ENCODE results near the gene PPAN.

The PPAN gene

GRCh38 chr19:10079031-10079453 lies 27.1 kb upstream of the PPAN start:
- no peaks in the 10 kb centered on the region for H3K79me2 ChIP-seq (ENCODE audit: insufficient read depth, low read depth)
- H3K4me2 ChIP-seq: no peak overlapping the region
- H3K4me1 ChIP-seq (ENCODE audit: low read depth, poor library complexity, severe bottlenecking): no peaks in the 10 kb centered on the region
- H3K36me3 ChIP-seq (ENCODE audit: insufficient read depth): no peaks in the 10 kb centered on the region
- TF ChIP-seq CTCF (conservative IDR thresholded peaks at IDR 0.05; ENCODE audit: low read depth, low read length): no peak
- H3K27me3 ChIP-seq (ENCODE audit: insufficient read depth, low read depth): peaks cover 69% of the 10 kb centered on the region
- no peak overlapping the region for H3K9ac ChIP-seq
- H2AFZ ChIP-seq (ENCODE audit: low read depth): no peak overlapping the region
- H3K27ac ChIP-seq: no peak overlapping the region
- H4K20me1 ChIP-seq (ENCODE audit: insufficient read depth): no peaks in the 10 kb centered on the region
- no peak overlapping the region for H3K4me3 ChIP-seq (IDR thresholded peaks at IDR 0.05; ENCODE audit: insufficient read depth, low read depth, low read length)

- Histone ChIP-seq H3K4me3 (IDR thresholded peaks at IDR 0.05; ENCODE audit: insufficient read depth, low read depth, low read length) (no peak overlapping the region), H3K36me3 (ENCODE audit: insufficient read depth) (no peaks in the 10 kb centered on the region), H3K27me3 (ENCODE audit: insufficient read depth, low read depth) (peaks cover 39% of the 10 kb centered on the region), H3K27ac (no peak overlapping the region), H3K79me2 (ENCODE audit: insufficient read depth, low read depth) (no peaks in the 10 kb centered on the region), H3K4me2 (no peak overlapping the region), H4K20me1 (ENCODE audit: insufficient read depth) (no peaks in the 10 kb centered on the region), H3K4me1 (ENCODE audit: low read depth, poor library complexity, severe bottlenecking) (no peaks in the 10 kb centered on the region), H3K9ac (no peak overlapping the region), H2AFZ (ENCODE audit: low read depth) (no peak overlapping the region)
- TF ChIP-seq CTCF (conservative IDR thresholded peaks at IDR 0.05; ENCODE audit: low read depth, low read length): no peak
Measured at GRCh38 chr19:10083911-10084310, 22.3 kb upstream of the PPAN start.

- no peak for TF ChIP-seq CTCF (conservative IDR thresholded peaks at IDR 0.05; ENCODE audit: low read depth, low read length)
- Histone ChIP-seq H2AFZ (ENCODE audit: low read depth) (no peak overlapping the region), H3K4me1 (ENCODE audit: low read depth, poor library complexity, severe bottlenecking) (no peaks in the 10 kb centered on the region), H3K27me3 (ENCODE audit: insufficient read depth, low read depth) (peaks cover 30% of the 10 kb centered on the region), H4K20me1 (ENCODE audit: insufficient read depth) (no peaks in the 10 kb centered on the region), H3K79me2 (ENCODE audit: insufficient read depth, low read depth) (no peaks in the 10 kb centered on the region), H3K36me3 (ENCODE audit: insufficient read depth) (no peaks in the 10 kb centered on the region), H3K4me3 (IDR thresholded peaks at IDR 0.05; ENCODE audit: insufficient read depth, low read depth, low read length) (no peak overlapping the region), H3K4me2 (no peak overlapping the region), H3K9ac (no peak overlapping the region), H3K27ac (no peak overlapping the region)
Measured at GRCh38 chr19:10084803-10085202, 21.4 kb upstream of the PPAN start.

GRCh38 chr19:10085641-10086590 lies 20.2 kb upstream of the PPAN start, which contains the start of gene SHFL:
SHFL (plus strand) TSS chr19:10086317; CDS start chr19:10086428, 111 bp downstream.
- Histone ChIP-seq H3K4me3 (IDR thresholded peaks at IDR 0.05; ENCODE audit: insufficient read depth, low read depth, low read length) (no peak within 1 kb of the TSS), H3K79me2 (ENCODE audit: insufficient read depth, low read depth) (no peaks in the 10 kb centered on the region), H3K36me3 (ENCODE audit: insufficient read depth) (no peaks in the 10 kb centered on the region), H2AFZ (ENCODE audit: low read depth) (peak within 1 kb of the TSS; percentile 87), H3K4me1 (ENCODE audit: low read depth, poor library complexity, severe bottlenecking) (no peaks in the 10 kb centered on the region), H3K27ac (no peak within 1 kb of the TSS), H3K9ac (peak within 1 kb of the TSS; percentile 39; the same call in 1 of the 2 replicates), H4K20me1 (ENCODE audit: insufficient read depth) (no peaks in the 10 kb centered on the region), H3K27me3 (ENCODE audit: insufficient read depth, low read depth) (peaks cover 18% of the 10 kb centered on the region), H3K4me2 (peak within 1 kb of the TSS; percentile 89)
- TF ChIP-seq CTCF (conservative IDR thresholded peaks at IDR 0.05; ENCODE audit: low read depth, low read length): no peak
